K562 (cell line): ENCODE results near the gene NDUFAF4. TPM values are rescaled to one million over a fixed set of nuclear protein-coding genes. Genes with fewer than 3 reads are reported as not detected.
A peak's percentile ranks its signal among the peaks of the same experiment; 100 is the strongest.

Source experiments
- BRD9 ChIP-seq: fragments of 450-650 bp; IDR thresholded peaks from 2 replicates; pipeline ENCODE4 v1.6.1; 2018; ENCODE audit warnings: low read depth; ENCODE audit not compliant: partially characterized antibody
- FIP1L1 ChIP-seq: fragments of 200-400 bp; formaldehyde crosslinking; IDR thresholded peaks from 2 replicates; pipeline ENCODE4 v1.6.1; 2018; ENCODE audit warnings: mild to moderate bottlenecking, low read depth, low read length; ENCODE audit not compliant: poor library complexity, severe bottlenecking
- HMG20A ChIP-seq: fragments of 450-650 bp; formaldehyde crosslinking; conservative IDR thresholded peaks from 2 replicates; pipeline ENCODE4 v1.4.0; 2020; ENCODE audit warnings: mild to moderate bottlenecking, mixed read lengths
- HSF4 ChIP-seq: fragments of 250-450 bp; sonication (Bioruptor Pico); IDR thresholded peaks from 2 replicates; pipeline ENCODE4 v2.1.2; 2022; ENCODE audit warnings: mild to moderate bottlenecking, moderate library complexity, borderline replicate concordance
- IRF2 ChIP-seq: sonication (generic); formaldehyde crosslinking; IDR thresholded peaks from 2 replicates; pipeline ENCODE4 v1.8.1; 2022; ENCODE audit warnings: mild to moderate bottlenecking, missing genetic modification reagents
- JUND ChIP-seq, 2 experiments: IDR thresholded peaks; 2 replicates in 1 of 2; 3 replicates in 1 of 2; pipeline ENCODE4 v1.6.1; 2011; ENCODE audit warnings: borderline replicate concordance in 2 of 2, low read depth in 2 of 2, low read length in 2 of 2, improper control_type of control experiment in 1 of 2, missing biosample characterization in 1 of 2, missing genetic modification characterization in 1 of 2, missing genetic modification reagents in 1 of 2
- MGA ChIP-seq: fragments of 450-650 bp; IDR thresholded peaks from 2 replicates; pipeline ENCODE4 v1.6.1; 2016; ENCODE audit warnings: mild to moderate bottlenecking, moderate library complexity
- POLR2AphosphoS5 ChIP-seq: IDR thresholded peaks from 2 replicates; pipeline ENCODE4 v1.6.1; 2011; ENCODE audit warnings: mild to moderate bottlenecking, low read depth, low read length, moderate library complexity; ENCODE audit not compliant: control insufficient read depth, insufficient read depth
- POLR2G ChIP-seq: fragments of 200-400 bp; formaldehyde crosslinking; IDR thresholded peaks from 2 replicates; pipeline ENCODE4 v1.6.1; 2017; ENCODE audit warnings: low read depth, mild to moderate bottlenecking, antibody characterized with exemption, low read length, moderate library complexity
- RHOXF2B ChIP-seq: fragments of 250-450 bp; sonication (Bioruptor Pico); conservative IDR thresholded peaks from 2 replicates; pipeline ENCODE4 v1.5.1; 2021
- SPI1 ChIP-seq: IDR thresholded peaks from 2 replicates; pipeline ENCODE4 v1.6.1; 2011; ENCODE audit warnings: low read depth, low read length, control low read depth, borderline replicate concordance
- ZBTB17 ChIP-seq: fragments of 450-650 bp; formaldehyde crosslinking; IDR thresholded peaks from 2 replicates; pipeline ENCODE4 v1.4.0; 2020; ENCODE audit warnings: mild to moderate bottlenecking
- ZFP1 ChIP-seq: fragments of 450-650 bp; formaldehyde crosslinking; IDR thresholded peaks from 2 replicates; pipeline ENCODE4 v1.4.0; 2020; ENCODE audit warnings: mild to moderate bottlenecking, mixed read lengths
- ZFPM2 ChIP-seq: fragments of 250-450 bp; sonication (Bioruptor Pico); IDR thresholded peaks from 2 replicates; pipeline ENCODE4 v1.5.1; 2022; ENCODE audit warnings: mild to moderate bottlenecking
- ZNF830 ChIP-seq: fragments of 250-450 bp; sonication (Bioruptor Pico); IDR thresholded peaks from 2 replicates; pipeline ENCODE4 v1.5.0; 2021; ENCODE audit warnings: mild to moderate bottlenecking
- polyA plus RNA-seq, 8 experiments: library from polyadenylated mRNA; depleted of rRNA in 4 of 8; stranded (reverse) in 5 of 8; unstranded in 3 of 8; fragments of >200 nt; fragmentation: Nextera tagmentation in 2 of 8; fragmentation: Illumina TruSeq in 1 of 8; extraction: Ambion mirVana in 2 of 8; extraction: Trizol in 1 of 8; gene quantifications; 2 replicates each; pipeline versions ENCODE4 v1.2.1 to v1.2.3, GENCODE V29; 2011 to 2014; ENCODE audit warnings: inconsistent platforms in 1 of 8, missing spikeins in 1 of 8
- total RNA-seq, 7 experiments: library from RNA; depleted of rRNA in 6 of 7; stranded (reverse); fragments of >200 nt in 6 of 7; fragmentation: Illumina TruSeq in 2 of 7; extraction: Trizol in 2 of 7; gene quantifications; 2 replicates each; pipeline versions ENCODE4 v1.2.1 to v1.2.3, GENCODE V29; 2011 to 2021; ENCODE audit warnings: low replicate concordance in 1 of 7

The NDUFAF4 gene
- total and polyA plus RNA-seq, 9 of the 15 experiments (the other 6 are each of a cell fraction or from before 2014, with no cell fraction given) = 45.0 to 418 (median 136) TPM

- TF ChIP-seq BRD9 (no peak), JUND (IDR thresholded peaks at IDR 0.05; ENCODE audit: borderline replicate concordance, low read depth, low read length) (peak; percentile 53; the same call in 1 of the 2 replicates), JUND (tag; IDR thresholded peaks at IDR 0.05; ENCODE audit: borderline replicate concordance, low read depth, low read length) (no peak), MGA (peak; percentile 87), SPI1 (no peak), FIP1L1 (peak; percentile 53), ZNF830 (CRISPR knock-in tag) (0 out of 2 replicates have a peak, but pooled peaks have one; percentile 23), ZFP1 (CRISPR knock-in tag) (no peak), ZBTB17 (CRISPR knock-in tag) (no peak), POLR2AphosphoS5 (peak; percentile 84), POLR2G (peak; percentile 86), ZFPM2 (CRISPR knock-in tag) (no peak), IRF2 (CRISPR knock-in tag) (no peak), HMG20A (CRISPR knock-in tag) (no peak), RHOXF2B (CRISPR knock-in tag) (no peak), HSF4 (no peak)
Observed at GRCh38 chr6:96897396-96898240, at the start of gene NDUFAF4 (continued).
